GM18870 (cell line): ENCODE measurements around the gene ZRANB3.
"Not testable (repeated sequence)": the region's sequence is repeated elsewhere in the genome, so short reads cannot be mapped to it uniquely, and the experiment has no call there.

Source experiments
- ATAC-seq: cut with Tn5 transposase; IDR thresholded peaks from one replicate; pipeline ENCODE4 v1.9.1; 2021; ENCODE audit warnings: moderate library complexity; ENCODE audit not compliant: unreplicated experiment

Gene ZRANB3

DNA sequence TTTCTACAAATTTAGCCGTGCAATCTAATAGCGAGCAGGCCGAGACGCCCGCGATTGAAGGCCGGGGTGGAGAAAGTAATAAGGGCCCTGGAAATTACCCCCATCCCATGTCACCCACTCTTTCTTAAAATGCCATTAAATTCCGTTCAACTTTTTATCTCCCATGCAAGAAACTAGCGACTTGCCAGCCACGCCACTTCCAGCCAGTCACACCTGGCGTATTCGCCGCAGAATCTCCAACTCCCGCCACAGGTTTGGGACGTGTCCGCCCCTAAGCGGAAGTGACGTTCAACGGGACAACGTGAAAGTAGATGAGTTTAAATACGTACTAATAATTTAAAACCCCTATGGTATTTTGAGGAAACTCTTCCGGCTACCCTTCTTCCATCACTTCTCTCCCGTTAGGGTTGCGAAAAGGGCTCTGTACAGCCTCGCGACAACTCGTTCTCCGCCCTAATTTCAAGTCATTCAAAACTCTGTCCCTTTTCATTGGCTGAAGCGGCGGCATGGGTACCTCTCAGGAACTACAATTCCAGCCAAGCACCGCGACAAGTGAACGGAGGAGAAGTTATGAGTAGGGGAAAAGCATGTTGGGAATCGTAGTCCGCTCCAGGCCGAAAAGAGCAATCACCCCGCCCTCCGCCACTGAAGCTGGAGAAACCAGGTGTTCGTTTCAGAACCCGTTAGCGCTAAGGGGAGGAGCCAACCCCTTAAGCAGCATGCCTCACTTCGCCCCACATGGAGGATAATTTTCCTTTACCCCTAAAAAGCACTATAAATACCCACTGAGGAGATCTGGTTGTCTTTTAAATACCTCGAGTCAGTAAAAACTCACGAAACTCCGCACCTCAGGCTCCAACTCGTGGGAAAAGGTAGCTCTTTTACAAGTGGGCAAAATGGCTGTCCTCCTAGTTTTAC is at the start of gene ZRANB3:
Gene ZRANB3 (minus strand): TSS at position 906 of the 918 bp plus-strand sequence.
- ATAC-seq, result peak; percentile 81

DNA sequence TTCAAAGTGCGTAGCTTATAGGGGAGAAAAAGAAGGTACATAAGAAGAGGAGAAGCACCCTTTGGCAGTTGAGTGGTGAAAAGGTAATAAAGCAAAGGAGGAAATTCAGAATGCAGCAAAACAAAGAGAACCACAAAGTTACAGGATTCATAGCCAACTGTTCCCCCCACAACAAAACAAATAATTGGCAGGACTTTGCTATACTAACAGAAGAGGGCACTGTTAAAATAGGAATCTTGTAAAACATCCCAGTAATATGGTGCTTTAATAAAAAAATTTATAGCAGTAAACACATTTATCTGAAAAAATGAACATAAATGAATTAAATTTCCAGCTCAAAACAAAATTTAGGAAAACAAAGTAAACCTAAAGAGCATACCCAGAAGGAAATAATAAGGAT is 42.6 kb upstream of the ZRANB3 start:
- no peak for ATAC-seq

DNA sequence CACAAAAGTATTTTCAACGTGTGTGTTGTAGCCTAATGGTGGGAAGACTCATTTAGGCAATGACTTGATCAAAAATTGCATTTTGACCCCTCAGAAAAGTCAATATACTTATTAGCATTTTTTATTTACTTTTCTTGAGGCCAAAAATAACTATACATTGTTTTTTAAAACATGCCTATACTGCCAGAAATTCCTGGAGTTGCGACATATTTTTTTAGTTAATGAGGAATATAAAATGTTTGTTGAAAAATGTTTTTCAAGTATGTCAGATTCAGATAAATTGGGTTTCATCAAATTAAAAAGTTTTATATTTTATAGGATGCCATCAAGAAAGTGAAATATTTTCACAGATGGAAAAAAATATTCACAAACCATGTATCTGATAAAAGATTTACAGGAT is 39.9 kb upstream of the ZRANB3 start:
- ATAC-seq, result no peak

DNA sequence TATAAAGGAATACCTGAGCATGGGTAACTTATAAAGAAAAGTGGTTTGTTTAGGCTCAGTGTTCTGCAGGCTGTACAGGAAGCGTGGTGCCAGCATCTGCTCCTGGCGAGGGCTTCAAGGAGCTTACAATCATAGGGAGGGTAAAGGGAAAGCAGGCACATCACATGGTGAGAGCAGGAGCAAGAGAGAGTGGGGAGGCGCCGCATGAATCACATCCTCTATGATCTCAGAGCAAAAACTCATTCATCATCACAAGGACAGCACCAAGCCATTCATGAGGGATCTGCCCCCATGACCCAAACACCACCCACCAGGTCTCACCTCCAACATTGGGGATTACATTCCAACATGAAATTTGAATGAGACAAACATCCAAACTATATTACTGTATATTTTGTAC is 32.8 kb upstream of the ZRANB3 start:
- ATAC-seq, result no peak

DNA sequence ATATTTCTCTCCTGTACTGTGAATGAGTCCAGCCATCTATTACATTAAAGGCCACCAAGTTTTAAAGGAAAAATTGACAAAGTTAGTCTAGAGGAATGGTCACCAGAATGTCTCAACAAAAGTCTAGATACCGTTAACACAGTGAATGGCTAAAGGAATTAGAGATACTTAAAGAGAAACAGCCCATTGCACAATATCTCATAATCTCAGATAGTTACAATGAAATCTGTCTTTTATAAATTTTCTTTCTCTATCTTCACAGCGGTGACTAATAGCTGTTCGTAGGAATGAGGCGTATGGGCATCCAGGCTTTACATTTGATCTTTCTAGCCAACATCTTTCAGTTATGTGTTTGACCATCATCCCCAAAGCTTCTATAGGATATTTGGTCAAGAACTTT is 30.9 kb upstream of the ZRANB3 start:
- no peak for ATAC-seq

DNA sequence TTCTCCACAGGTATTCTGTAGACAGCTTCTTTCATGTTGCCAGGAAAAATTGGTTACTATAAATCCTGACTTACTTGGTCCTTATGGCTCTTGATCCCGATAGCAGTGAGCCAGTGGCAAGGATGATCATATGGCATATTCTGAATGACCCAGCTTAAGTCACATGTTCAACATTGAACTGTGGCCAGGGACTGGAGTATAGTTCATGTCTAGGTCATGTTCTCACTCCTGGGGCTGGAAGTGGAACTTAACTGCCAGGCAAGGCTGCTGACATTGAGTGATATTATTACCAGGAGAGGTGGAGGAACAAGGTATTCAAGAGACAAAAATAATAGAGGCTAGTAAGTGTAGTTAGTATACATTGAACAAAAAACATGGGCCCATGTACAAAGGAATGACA is 26.5 kb upstream of the ZRANB3 start:
- no peak for ATAC-seq

DNA sequence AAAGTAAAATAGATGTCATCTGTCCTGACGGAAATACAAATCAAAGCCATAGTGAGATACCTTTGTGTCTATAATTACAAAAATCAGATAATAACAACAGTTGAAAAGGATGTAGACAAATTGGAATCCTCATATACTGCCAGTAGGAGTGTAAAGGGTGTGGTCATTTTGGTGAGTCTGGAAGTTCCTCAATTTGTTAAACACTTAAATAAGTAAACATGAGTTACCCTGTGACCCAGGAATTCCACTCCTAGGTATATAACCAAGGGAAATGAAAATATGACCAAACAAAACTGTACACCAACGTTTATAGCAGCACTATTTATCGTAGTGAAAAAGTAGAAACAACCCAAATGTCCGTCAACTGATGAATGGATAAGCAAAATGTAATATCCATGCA is 24.3 kb upstream of the ZRANB3 start:
- ATAC-seq, result no peak

DNA sequence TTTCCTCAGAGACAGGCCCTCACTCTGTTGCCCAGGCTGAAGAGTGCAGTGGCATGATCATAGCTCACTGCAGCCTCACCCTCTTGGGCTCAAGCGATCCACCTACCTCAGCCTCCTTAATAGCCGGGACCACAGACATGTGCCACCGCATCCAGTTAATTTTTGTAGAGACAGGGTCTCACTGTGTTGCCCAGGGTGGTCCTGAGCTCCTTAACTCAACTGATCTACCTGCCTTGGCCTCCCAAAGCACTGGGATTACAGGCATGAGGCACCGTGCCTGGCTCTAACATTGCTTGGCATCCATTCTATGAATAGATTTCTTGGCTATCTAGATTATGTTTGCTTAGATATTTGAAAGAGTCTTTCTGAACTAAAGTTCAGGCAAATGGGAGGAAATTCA is 21.9 kb upstream of the ZRANB3 start:
- no peak for ATAC-seq

DNA sequence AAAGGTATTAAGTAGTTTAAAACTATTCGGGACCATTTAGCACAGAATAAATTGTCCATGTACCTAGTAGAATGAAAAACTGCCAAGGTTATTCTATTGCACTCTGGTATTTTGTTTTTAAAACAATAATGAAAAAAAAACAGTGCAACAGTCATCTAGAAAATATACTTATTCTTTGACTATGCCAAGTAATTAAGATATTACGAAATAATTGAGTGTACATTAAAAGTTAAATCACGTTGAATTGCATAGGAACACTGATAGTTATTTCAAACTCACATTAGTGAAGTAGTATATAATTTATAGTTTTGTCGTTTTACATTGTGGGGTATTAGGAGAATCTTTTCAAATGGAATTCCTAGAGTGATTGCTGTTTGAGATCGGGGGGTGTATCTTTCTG is 20.3 kb upstream of the ZRANB3 start:
- ATAC-seq, result no peak

DNA sequence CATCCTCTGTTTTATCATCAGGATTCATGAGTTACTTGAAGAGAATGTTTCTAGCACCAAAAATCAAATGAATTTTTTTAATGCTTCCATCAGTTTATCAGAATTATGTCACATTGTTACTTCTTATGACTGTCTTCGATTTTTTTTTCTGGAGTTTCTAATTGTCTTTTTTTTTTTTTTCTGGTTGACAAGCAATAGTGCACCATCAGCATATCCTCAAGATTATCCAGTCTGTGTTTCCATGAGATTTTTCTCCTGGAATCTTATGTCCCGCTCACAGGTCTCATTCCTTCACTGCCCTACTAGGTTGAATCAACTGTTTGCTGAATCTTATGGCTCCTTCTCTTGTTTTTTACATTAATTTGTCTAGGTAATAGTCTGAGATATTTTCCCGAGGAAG is 16.3 kb upstream of the ZRANB3 start:
- no peak for ATAC-seq

DNA sequence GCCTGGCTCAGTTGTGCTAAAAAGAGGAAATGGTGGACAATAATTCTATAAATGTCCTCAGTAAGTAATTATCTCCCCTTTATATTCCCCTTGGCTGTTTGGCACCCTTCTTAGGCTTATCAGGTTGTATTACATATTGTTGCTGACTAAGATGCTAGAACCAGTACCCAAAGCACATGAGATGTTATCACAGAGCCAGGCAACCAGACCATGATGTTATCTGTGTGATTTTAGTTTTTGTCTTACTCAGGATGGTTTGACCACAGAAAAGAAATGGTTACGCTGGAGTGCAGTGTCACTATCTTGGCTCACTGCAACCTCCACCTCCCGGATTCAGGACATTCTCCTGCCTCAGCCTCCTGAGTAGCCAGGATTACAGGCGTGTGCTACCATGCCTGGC is 15.4 kb upstream of the ZRANB3 start:
- no peak for ATAC-seq

DNA sequence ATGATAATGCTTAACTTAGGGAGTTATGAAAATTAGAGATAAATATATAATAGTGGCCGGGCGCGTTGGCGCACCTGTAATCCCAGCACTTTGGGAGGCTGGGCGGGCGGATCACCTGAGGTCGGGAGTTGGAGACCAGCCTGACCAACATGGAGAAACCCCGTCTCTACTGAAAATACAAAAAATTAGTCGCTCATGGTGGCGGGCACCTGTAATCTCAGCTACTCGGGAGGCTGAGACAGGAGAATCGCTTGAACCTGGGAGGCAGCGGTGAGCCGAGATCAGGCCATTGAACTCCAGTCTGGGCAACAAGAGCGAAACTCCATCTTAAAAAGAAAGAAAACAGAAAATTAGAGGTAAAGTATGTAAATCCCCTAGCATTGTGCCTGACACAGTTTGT is 2.5 kb upstream of the ZRANB3 start:
- not testable (repeated sequence) for ATAC-seq

DNA sequence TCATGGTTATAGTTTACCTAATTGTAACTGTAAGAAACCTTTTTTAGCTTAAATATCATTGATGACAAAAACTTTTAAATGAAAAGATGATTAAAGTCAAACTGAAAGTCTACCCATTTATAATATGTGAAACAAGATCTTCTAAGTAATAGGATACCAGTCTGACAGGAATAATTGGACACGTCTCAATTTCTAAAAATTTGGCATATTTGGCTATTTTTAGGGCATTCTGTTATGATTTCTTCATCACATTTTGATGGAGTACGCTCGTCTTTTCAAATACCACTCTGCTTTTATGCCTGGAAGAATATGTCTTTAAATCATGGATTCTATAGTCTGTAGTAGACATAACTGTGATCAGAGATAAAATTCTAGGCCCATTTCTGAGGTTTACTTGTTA is 1.6 kb upstream of the ZRANB3 start:
- ATAC-seq, result no peak

DNA sequence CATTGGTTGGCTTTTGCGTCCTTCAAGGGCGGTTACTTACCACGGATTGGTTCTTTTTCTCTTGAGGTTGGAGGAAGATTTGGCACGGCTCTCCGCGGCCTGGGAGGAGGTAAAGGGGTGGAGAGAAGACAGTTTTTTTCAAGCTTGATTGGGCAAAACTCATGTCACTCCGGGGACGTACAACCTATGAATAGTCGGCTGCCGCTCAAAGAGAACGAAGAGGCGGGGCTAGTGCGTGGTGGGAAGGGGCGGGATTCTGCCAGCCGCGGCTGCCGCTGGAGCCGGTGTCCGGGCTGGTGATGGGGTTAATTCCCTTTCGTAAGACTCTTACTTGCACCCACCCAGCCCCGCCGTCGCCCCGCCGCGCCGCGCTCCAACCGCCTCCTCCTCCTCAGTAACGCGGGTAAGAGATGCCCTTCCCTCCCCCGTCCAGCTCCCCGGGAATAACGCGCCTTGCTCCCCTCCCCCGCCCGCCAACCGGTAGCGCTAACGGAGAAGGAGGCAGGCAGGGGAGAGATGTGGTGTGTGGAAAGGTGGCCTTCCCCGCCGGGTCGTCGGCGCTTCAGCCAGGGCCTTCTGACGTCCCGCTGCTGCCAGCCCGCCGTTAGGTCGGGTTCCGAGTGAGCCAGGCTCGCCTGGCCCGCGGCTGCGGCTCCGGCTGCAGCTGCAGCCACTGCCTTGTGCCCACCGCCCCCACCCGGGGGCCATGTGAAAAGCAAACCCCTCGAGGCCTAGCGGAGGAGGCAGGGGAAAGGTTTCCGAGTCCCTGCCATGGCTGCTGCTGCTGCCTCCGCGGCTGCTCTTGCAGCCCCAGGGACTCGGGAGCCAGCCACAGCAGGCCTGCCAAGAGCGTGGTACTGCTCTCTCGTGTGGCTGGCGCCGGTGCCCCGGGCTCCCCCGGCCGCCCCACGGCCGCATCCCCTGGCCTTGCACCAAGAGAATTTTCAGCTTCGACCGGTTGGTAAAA is 496 bp upstream of the ZRANB3 start, which contains the start of gene R3HDM1:
Gene R3HDM1 (plus strand): TSS at position 254 of the 967 bp plus-strand sequence. CDS start 73,362 bp downstream, outside the sequence.
- ATAC-seq, result peak; percentile 83

DNA sequence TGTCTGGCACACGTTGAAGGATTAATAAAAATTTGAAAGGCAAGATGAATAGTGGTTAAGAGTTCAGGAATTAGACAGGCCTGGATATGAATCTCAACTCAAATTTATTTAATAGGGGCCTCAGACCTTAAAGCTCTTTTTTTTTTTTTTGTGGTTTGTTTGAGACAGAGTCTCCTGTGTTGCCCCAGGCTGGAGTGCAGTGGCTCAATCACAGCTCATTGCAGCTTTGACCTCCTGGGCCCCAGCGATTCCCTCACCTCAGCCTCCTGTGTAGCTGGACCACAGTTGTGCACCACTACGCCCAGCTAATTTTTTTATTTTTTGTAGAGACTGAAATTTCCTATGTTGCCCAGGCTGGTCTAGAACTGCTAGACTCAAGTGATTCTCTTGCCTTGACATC is 3.0 kb downstream of the ZRANB3 start:
- ATAC-seq, result no peak

DNA sequence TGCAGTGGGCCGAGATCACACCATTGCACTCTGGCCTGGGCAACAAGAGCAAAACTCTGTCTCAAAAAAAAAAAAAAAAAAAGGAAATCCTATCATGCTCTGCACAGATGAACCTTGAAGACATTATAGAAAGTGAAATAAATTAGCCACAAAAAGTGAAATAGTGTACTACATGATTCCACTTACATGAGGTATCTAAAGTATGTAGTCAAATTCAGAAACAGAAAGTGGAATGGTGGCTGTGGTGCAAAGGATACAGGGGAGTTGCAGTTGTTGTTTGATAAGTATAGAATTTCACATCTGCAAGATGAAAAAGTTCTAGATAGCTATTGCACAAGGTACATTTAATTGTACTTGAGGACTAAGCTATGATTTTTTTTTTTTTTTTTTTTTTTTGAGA is 5.2 kb downstream of the ZRANB3 start:
- no peak for ATAC-seq

DNA sequence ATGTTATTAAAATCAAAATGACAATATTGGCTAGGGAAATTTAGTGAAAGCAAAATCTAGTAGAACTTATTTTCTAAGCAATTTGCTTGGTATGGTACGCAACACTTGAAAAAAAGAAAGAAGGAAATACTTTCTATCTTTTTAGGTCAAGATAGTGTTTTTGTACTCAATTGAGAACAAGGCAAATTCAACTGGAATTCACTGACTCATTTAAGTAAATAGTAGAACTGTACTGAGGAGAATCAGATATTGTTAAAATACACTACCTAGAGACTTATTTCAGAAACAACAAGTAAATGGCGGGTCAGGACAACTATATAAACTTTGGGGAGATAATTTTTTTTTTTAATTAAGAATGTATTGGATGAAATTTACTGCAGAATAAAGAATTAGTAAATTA is 18.9 kb downstream of the ZRANB3 start:
- ATAC-seq, result no peak

DNA sequence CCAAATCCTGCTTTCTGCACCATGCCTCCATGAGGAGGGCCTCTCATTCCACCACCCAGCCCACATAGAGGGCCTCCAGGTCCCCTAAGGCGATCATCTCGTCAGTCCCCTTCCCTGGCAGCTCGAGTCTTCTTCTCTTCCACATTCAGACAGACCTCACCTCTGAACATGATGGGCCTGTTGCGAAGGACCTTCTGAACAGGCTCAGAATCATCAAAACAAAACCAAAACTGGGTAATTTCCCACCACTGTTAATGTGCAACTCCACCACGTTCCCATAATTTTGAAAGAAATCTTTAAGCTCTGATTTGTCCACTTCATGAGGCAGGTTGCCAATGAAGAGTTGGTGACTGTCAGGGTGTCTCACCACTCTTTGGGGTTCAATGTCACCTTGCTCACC is 20.4 kb downstream of the ZRANB3 start:
- no peak for ATAC-seq

DNA sequence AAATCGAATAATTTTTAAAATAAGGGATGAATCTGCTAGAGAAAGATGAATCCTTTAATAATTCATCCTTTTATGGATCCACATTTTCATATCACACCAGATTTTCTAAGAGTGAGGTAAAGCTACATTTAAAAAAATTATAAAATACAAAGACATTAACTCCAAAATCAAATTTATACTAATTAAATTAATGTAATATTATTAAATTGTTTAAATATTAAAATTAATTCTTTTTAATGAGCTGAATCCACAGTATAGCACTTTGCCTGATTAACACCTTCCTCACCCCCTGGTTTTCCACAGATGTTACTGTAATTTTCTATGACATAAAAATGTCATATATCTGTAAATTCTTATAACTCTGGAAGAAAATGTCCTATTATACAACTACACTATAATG is 26.2 kb downstream of the ZRANB3 start:
- ATAC-seq, result no peak

DNA sequence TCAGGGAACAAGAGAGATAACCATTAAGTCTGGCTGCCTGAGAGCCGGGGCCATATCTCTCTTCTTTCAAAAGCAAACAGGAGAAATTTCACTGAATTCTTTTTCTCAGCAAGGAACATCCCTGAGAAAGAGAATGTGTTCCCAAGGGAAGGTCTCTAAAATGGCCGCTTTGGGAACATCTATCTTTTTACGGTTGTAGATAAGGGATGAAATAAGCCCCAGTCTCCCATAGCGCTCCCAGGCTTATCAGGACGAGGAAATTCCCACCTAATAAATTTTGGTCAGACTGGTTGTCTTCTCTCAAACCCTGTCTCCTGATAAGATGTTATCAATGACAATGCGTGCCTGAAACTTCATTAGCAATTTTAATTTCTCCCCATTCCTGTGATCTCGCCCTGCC is 32.4 kb downstream of the ZRANB3 start:
- not testable (repeated sequence) for ATAC-seq

DNA sequence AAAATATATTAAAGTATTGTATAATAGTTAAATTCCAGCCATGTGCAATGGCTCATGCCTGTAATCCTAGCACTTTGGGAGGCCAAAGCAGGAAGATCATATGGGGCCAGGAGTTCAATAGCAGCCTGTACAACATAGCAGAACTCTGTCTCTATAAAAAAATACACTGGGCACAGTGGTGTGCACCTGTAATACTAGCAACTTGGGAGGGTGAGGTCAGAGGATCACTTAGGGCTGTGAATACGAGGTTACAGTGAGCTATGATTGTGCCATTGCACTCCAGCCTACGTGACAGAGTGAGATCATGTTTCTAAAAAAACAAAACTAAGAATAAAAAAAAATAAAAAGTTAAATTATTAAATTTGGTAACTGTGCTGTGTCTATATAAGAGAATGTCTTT is 36.1 kb downstream of the ZRANB3 start:
- ATAC-seq, result no peak

DNA sequence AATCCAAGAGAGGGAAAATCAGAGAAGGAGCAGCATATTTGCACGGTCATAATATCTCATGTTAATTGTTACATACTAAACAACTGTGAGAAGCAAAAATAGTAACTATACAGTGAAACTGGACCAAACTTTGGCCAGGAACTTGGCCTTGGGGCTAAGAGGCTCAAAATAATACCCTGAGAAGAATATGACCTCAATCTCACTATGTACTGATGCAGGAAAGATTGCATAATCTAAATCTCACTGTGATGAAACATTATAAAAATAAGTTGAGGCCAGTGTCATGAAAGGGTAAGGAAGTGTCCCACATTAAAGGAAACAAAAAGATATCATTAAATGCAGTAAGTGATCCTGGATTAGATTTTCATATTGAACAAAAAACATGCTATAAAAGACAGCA is 36.5 kb downstream of the ZRANB3 start:
- ATAC-seq, result no peak
